Measurements from ENCODE around the gene EML4. TPM values are rescaled to one million over a fixed set of nuclear protein-coding genes. Genes with fewer than 3 reads are reported as not detected.
A peak's percentile ranks its signal among the peaks of the same experiment; 100 is the strongest.
"Not testable (repeated sequence)": the region's sequence is repeated elsewhere in the genome, so short reads cannot be mapped to it uniquely, and the experiment has no call there.

The EML4 gene
- total RNA-seq, 2 experiments from 2014 or later = 67.4 to 69.8 TPM

- peaks cover 6% of the 10 kb centered on the region for H3K4me1 Mint-ChIP-seq (ENCODE audit: low read depth)
- no peak overlapping the region for H3K4me3 Mint-ChIP-seq
- no peak for DNase-seq
- H3K27ac Mint-ChIP-seq = no peak overlapping the region
- ChIA-PET POLR2A (interaction anchor here (1.2 kb wide), 1 partner anchor 196 kb away, joined by 3 read pairs; no protein-coding TSS in a partner anchor), CTCF (interaction anchor here (0.6 kb wide), 1 partner anchor 27 kb away, joined by 3 read pairs; no protein-coding TSS in a partner anchor)
- H3K9me3 Mint-ChIP-seq = no peaks in the 10 kb centered on the region
- H3K27me3 Mint-ChIP-seq = no peaks in the 10 kb centered on the region
- no peaks in the 10 kb centered on the region for H3K36me3 Mint-ChIP-seq
- intact Hi-C loops (cut with micrococcal nuclease) = no loop called here
These were observed 4.2 kb upstream of the EML4 start for GRCh38 chr2:42164971-42165370.

GRCh38 chr2:42167458-42167857 lies 1.7 kb upstream of the EML4 start:
- ChIA-PET POLR2A (interaction anchor here (0.9 to 2.9 kb wide), 2 partner anchors 25 to 34 kb away, joined by 3 to 8 read pairs; no protein-coding TSS in a partner anchor), CTCF (interaction anchor here (0.8 to 1.5 kb wide), 4 partner anchors 17 to 71 kb away, joined by 3 to 4 read pairs (median 3); no protein-coding TSS in a partner anchor)
- H3K4me1 Mint-ChIP-seq (ENCODE audit: low read depth) = peaks cover 9% of the 10 kb centered on the region
- no peaks in the 10 kb centered on the region for H3K27me3 Mint-ChIP-seq
- no peaks in the 10 kb centered on the region for H3K9me3 Mint-ChIP-seq
- intact Hi-C loops (cut with micrococcal nuclease) = no loop called here
- no peaks in the 10 kb centered on the region for H3K36me3 Mint-ChIP-seq
- no peak overlapping the region for H3K27ac Mint-ChIP-seq
- DNase-seq = no peak
- H3K4me3 Mint-ChIP-seq = no peak overlapping the region

GRCh38 chr2:42168459-42169099 lies 574 bp upstream of the EML4 start:
- ChIA-PET POLR2A (interaction anchor here (0.9 to 2.9 kb wide), 3 partner anchors 27 to 53 kb away, joined by 3 to 8 read pairs (median 3); no protein-coding TSS in a partner anchor), CTCF (interaction anchor here (1.5 kb wide), 1 partner anchor 35 kb away, joined by 3 read pairs; no protein-coding TSS in a partner anchor)
- intact Hi-C loops (cut with micrococcal nuclease) = loop anchor here (1.0 kb wide), 4 partner anchors 28 to 193 kb away; partner anchors contain the start of gene COX7A2L
- H3K27ac Mint-ChIP-seq = no peak overlapping the region
- no peaks in the 10 kb centered on the region for H3K9me3 Mint-ChIP-seq
- H3K36me3 Mint-ChIP-seq = no peaks in the 10 kb centered on the region
- peaks cover 19% of the 10 kb centered on the region for H3K4me1 Mint-ChIP-seq (ENCODE audit: low read depth)
- H3K4me3 Mint-ChIP-seq = no peak overlapping the region
- no peak for DNase-seq
- H3K27me3 Mint-ChIP-seq = no peaks in the 10 kb centered on the region

- Mint-ChIP-seq H3K27ac (no peak overlapping the region), H3K36me3 (no peaks in the 10 kb centered on the region), H3K27me3 (no peaks in the 10 kb centered on the region), H3K4me1 (ENCODE audit: low read depth) (peaks cover 22% of the 10 kb centered on the region), H3K9me3 (no peaks in the 10 kb centered on the region), H3K4me3 (no peak overlapping the region)
- intact Hi-C loops (cut with micrococcal nuclease) = loop anchor here (1.0 to 2.0 kb wide), 6 partner anchors 23 to 191 kb away; partner anchors contain the start of gene COX7A2L
- CTCF ChIA-PET = interaction anchor here (1.9 to 3.2 kb wide), 3 partner anchors 26 to 64 kb away, joined by 4 to 13 read pairs (median 10); no protein-coding TSS in a partner anchor
- POLR2A ChIA-PET = interaction anchor here (1.2 to 2.9 kb wide), 4 partner anchors 10 to 65 kb away, joined by 3 to 9 read pairs (median 7); no protein-coding TSS in a partner anchor
- no peak for DNase-seq
These were observed 845 bp downstream of the EML4 start for GRCh38 chr2:42169874-42170521.

GRCh38 chr2:42170619-42171395 lies 1.7 kb downstream of the EML4 start:
- no peak overlapping the region for H3K4me3 Mint-ChIP-seq
- no peak for DNase-seq
- no peak overlapping the region for H3K27ac Mint-ChIP-seq
- intact Hi-C loops (cut with micrococcal nuclease) = loop anchor here (1.0 to 2.0 kb wide), 2 partner anchors 22 to 66 kb away; no protein-coding TSS in a partner anchor
- POLR2A ChIA-PET = interaction anchor here (0.6 to 2.2 kb wide), 8 partner anchors 9 to 65 kb away, joined by 3 to 13 read pairs (median 4); no protein-coding TSS in a partner anchor
- H3K36me3 Mint-ChIP-seq = no peaks in the 10 kb centered on the region
- no peaks in the 10 kb centered on the region for H3K9me3 Mint-ChIP-seq
- no peaks in the 10 kb centered on the region for H3K27me3 Mint-ChIP-seq
- H3K4me1 Mint-ChIP-seq (ENCODE audit: low read depth) = peaks cover 22% of the 10 kb centered on the region
- CTCF ChIA-PET = interaction anchor here (0.9 to 3.3 kb wide), 12 partner anchors 10 to 158 kb away, joined by 3 to 13 read pairs (median 4); no protein-coding TSS in a partner anchor

GRCh38 chr2:42171396-42171980 lies 2.3 kb downstream of the EML4 start:
- intact Hi-C loops (cut with micrococcal nuclease) = loop anchor here (2.0 kb wide), 1 partner anchor 21 kb away; no protein-coding TSS in a partner anchor
- POLR2A ChIA-PET = interaction anchor here (0.6 to 2.2 kb wide), 9 partner anchors 9 to 66 kb away, joined by 3 to 13 read pairs (median 4); no protein-coding TSS in a partner anchor
- CTCF ChIA-PET = interaction anchor here (0.7 to 3.3 kb wide), 14 partner anchors 10 to 157 kb away, joined by 3 to 13 read pairs (median 4); no protein-coding TSS in a partner anchor
- Mint-ChIP-seq H3K36me3 (peaks cover 6% of the 10 kb centered on the region), H3K27ac (no peak overlapping the region), H3K4me1 (ENCODE audit: low read depth) (peaks cover 29% of the 10 kb centered on the region), H3K27me3 (no peaks in the 10 kb centered on the region), H3K4me3 (no peak overlapping the region), H3K9me3 (no peaks in the 10 kb centered on the region)
- no peak for DNase-seq

- H3K4me3 Mint-ChIP-seq = no peak overlapping the region
- no peak overlapping the region for H3K27ac Mint-ChIP-seq
- no peaks in the 10 kb centered on the region for H3K9me3 Mint-ChIP-seq
- H3K27me3 Mint-ChIP-seq = no peaks in the 10 kb centered on the region
- POLR2A ChIA-PET = interaction anchor here (0.6 to 2.2 kb wide), 5 partner anchors 8 to 66 kb away, joined by 3 to 13 read pairs (median 5); no protein-coding TSS in a partner anchor
- H3K4me1 Mint-ChIP-seq (ENCODE audit: low read depth) = peaks cover 33% of the 10 kb centered on the region
- peaks cover 6% of the 10 kb centered on the region for H3K36me3 Mint-ChIP-seq
- CTCF ChIA-PET = interaction anchor here (0.7 to 3.3 kb wide), 8 partner anchors 10 to 139 kb away, joined by 3 to 13 read pairs (median 8); no protein-coding TSS in a partner anchor
- intact Hi-C loops (cut with micrococcal nuclease) = no loop called here
- no peak for DNase-seq
These were observed 2.9 kb downstream of the EML4 start for GRCh38 chr2:42172020-42172419.

GRCh38 chr2:42172566-42172965 lies 3.4 kb downstream of the EML4 start:
- no peak for DNase-seq
- Mint-ChIP-seq H3K4me3 (peak overlapping the region; percentile 59), H3K27ac (no peak overlapping the region), H3K27me3 (no peaks in the 10 kb centered on the region), H3K9me3 (no peaks in the 10 kb centered on the region), H3K4me1 (ENCODE audit: low read depth) (peaks cover 36% of the 10 kb centered on the region), H3K36me3 (peaks cover 6% of the 10 kb centered on the region)
- intact Hi-C loops (cut with micrococcal nuclease) = no loop called here
- CTCF ChIA-PET = interaction anchor here (1.2 to 3.3 kb wide), 4 partner anchors 24 to 76 kb away, joined by 3 to 13 read pairs (median 10); no protein-coding TSS in a partner anchor
- POLR2A ChIA-PET = no interaction called here

GRCh38 chr2:42173467-42173866 lies 4.3 kb downstream of the EML4 start:
- H3K4me1 Mint-ChIP-seq (ENCODE audit: low read depth) = peaks cover 44% of the 10 kb centered on the region
- H3K36me3 Mint-ChIP-seq; H3K27me3 Mint-ChIP-seq; H3K27ac Mint-ChIP-seq; intact Hi-C loops (cut with micrococcal nuclease); H3K9me3 Mint-ChIP-seq; DNase-seq: not testable (repeated sequence)
- peak overlapping the region; percentile 59 for H3K4me3 Mint-ChIP-seq
- POLR2A ChIA-PET = interaction anchor here (0.9 to 1.5 kb wide), 5 partner anchors 17 to 67 kb away, joined by 3 to 4 read pairs (median 3); no protein-coding TSS in a partner anchor
- CTCF ChIA-PET = interaction anchor here (0.6 to 3.3 kb wide), 4 partner anchors 65 to 135 kb away, joined by 3 to 11 read pairs (median 6); no protein-coding TSS in a partner anchor

- peaks cover 70% of the 10 kb centered on the region for H3K4me1 Mint-ChIP-seq (ENCODE audit: low read depth)
- peaks cover 11% of the 10 kb centered on the region for H3K36me3 Mint-ChIP-seq
- POLR2A ChIA-PET = no interaction called here
- no peak overlapping the region for H3K4me3 Mint-ChIP-seq
- CTCF ChIA-PET = interaction anchor here (1.3 kb wide), 1 partner anchor 78 kb away, joined by 3 read pairs; no protein-coding TSS in a partner anchor
- H3K27me3 Mint-ChIP-seq = no peaks in the 10 kb centered on the region
- H3K27ac Mint-ChIP-seq = no peak overlapping the region
- DNase-seq = no peak
- no peaks in the 10 kb centered on the region for H3K9me3 Mint-ChIP-seq
- intact Hi-C loops (cut with micrococcal nuclease) = no loop called here
These were observed 8.0 kb downstream of the EML4 start for GRCh38 chr2:42176992-42177738.
